ENCODE data around the gene FAM171A2. TPM values are rescaled to one million over a fixed set of nuclear protein-coding genes. Genes with fewer than 3 reads are reported as not detected.
A peak's percentile ranks its signal among the peaks of the same experiment; 100 is the strongest.

Gene FAM171A2
- polyA plus RNA-seq, 1 donor (not counting 4 experiments of a cell fraction or from before 2014, with no cell fraction given), result 0.35 TPM

DNA sequence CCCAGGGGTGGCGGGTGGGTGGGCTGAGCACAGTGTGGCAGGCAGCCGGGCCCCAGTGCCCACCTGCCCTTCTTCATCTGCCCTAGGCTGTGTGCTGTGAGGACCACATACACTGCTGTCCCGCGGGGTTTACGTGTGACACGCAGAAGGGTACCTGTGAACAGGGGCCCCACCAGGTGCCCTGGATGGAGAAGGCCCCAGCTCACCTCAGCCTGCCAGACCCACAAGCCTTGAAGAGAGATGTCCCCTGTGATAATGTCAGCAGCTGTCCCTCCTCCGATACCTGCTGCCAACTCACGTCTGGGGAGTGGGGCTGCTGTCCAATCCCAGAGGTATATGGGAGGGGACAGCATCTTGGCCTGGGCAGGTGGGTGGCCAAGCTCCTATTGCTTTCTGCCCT, 12.2 kb downstream of the FAM171A2 start:
- dilution Hi-C loops (cut with MboI; ENCODE audit: extremely low pct_ligation_motif_present, low sequenced_read_pairs), result no loop called here
- FAIRE-seq (no peak), DNase-seq (ENCODE audit: low read depth, low spot score) (no peak)
- Histone ChIP-seq H3K4me2 (ENCODE audit: control insufficient read depth, extremely low read depth, insufficient read depth, low read depth, low read length) (no peak overlapping the region), H3K9me1 (ENCODE audit: control insufficient read depth, extremely low read depth, insufficient read depth, low read length) (no peaks in the 10 kb centered on the region), H3K9me3 (ENCODE audit: control insufficient read depth, low read depth, low read length) (no peaks in the 10 kb centered on the region), H3K79me2 (ENCODE audit: control insufficient read depth, insufficient read depth, low read length) (peaks cover 4% of the 10 kb centered on the region), H3K4me3 (ENCODE audit: control insufficient read depth in 2 of 3, extremely low read depth in 1 of 3, insufficient read depth in 2 of 3, low read depth in 1 of 3, low read length in 3 of 3) (no peak overlapping the region), H3K36me3 (ENCODE audit: control insufficient read depth in 2 of 2, extremely low read depth in 1 of 2, insufficient read depth in 2 of 2, low read length in 2 of 2) (peaks cover 25 to 33% of the 10 kb centered on the region in 2 experiments), H3K27me3 (ENCODE audit: control insufficient read depth, extremely low read depth, insufficient read depth, low read length) (peaks cover 8% of the 10 kb centered on the region), H4K20me1 (ENCODE audit: control insufficient read depth, extremely low read depth, insufficient read depth, low read length) (no peaks in the 10 kb centered on the region), H3K27ac (ENCODE audit: control insufficient read depth, insufficient read depth, low read length) (no peak overlapping the region), H3K4me1 (ENCODE audit: control insufficient read depth, extremely low read depth, insufficient read depth, low read length) (peaks cover 20% of the 10 kb centered on the region), H2AFZ (ENCODE audit: control insufficient read depth, low read length) (no peak overlapping the region), H3K9ac (ENCODE audit: control insufficient read depth, extremely low read depth, insufficient read depth, low read length) (no peak overlapping the region)
- TF ChIP-seq, protein P1, sequence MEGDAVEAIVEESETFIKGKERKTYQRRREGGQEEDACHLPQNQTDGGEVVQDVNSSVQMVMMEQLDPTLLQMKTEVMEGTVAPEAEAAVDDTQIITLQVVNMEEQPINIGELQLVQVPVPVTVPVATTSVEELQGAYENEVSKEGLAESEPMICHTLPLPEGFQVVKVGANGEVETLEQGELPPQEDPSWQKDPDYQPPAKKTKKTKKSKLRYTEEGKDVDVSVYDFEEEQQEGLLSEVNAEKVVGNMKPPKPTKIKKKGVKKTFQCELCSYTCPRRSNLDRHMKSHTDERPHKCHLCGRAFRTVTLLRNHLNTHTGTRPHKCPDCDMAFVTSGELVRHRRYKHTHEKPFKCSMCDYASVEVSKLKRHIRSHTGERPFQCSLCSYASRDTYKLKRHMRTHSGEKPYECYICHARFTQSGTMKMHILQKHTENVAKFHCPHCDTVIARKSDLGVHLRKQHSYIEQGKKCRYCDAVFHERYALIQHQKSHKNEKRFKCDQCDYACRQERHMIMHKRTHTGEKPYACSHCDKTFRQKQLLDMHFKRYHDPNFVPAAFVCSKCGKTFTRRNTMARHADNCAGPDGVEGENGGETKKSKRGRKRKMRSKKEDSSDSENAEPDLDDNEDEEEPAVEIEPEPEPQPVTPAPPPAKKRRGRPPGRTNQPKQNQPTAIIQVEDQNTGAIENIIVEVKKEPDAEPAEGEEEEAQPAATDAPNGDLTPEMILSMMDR (optimal IDR thresholded peaks at IDR 0.05 in 1 of 3, IDR thresholded peaks at IDR 0.05 in 1 of 3, conservative IDR thresholded peaks at IDR 0.05 in 1 of 3; ENCODE audit: extremely low read depth in 1 of 3, insufficient read depth in 2 of 3, low read length in 3 of 3), result no peak
- no peak for TF ChIP-seq EZH2 (IDR thresholded peaks at IDR 0.05; ENCODE audit: low read length)

DNA sequence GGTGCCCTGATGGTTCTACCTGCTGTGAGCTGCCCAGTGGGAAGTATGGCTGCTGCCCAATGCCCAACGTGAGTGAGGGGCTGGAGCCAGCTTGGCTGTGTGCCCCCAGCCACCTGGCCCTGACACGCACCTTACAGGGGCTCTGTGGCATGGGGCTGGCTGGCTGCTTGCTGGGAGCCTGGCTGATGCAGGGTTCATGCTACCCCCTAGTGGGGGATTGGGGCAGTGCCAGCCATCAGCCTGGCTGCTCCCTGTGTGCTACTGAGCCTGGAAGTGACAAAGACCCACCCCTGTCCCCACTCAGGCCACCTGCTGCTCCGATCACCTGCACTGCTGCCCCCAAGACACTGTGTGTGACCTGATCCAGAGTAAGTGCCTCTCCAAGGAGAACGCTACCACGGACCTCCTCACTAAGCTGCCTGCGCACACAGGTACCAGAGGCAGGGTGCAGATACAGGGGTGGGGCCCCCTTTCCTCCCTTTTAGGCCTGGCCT, 12.9 kb downstream of the FAM171A2 start:
- H3K4me1 ChIP-seq (ENCODE audit: control insufficient read depth, extremely low read depth, insufficient read depth, low read length), result peaks cover 26% of the 10 kb centered on the region
- no peak overlapping the region for H3K4me3 ChIP-seq (ENCODE audit: control insufficient read depth in 2 of 3, extremely low read depth in 1 of 3, insufficient read depth in 2 of 3, low read depth in 1 of 3, low read length in 3 of 3)
- H3K4me2 ChIP-seq (ENCODE audit: control insufficient read depth, extremely low read depth, insufficient read depth, low read depth, low read length), result no peak overlapping the region
- peaks cover 25 to 33% of the 10 kb centered on the region in 2 experiments for H3K36me3 ChIP-seq (ENCODE audit: control insufficient read depth in 2 of 2, extremely low read depth in 1 of 2, insufficient read depth in 2 of 2, low read length in 2 of 2)
- dilution Hi-C loops (cut with MboI; ENCODE audit: extremely low pct_ligation_motif_present, low sequenced_read_pairs), result no loop called here
- H3K9ac ChIP-seq (ENCODE audit: control insufficient read depth, extremely low read depth, insufficient read depth, low read length), result no peak overlapping the region
- TF ChIP-seq EZH2 (IDR thresholded peaks at IDR 0.05; ENCODE audit: low read length), result no peak
- TF ChIP-seq, protein P1 (optimal IDR thresholded peaks at IDR 0.05 in 1 of 3, IDR thresholded peaks at IDR 0.05 in 1 of 3, conservative IDR thresholded peaks at IDR 0.05 in 1 of 3; ENCODE audit: extremely low read depth in 1 of 3, insufficient read depth in 2 of 3, low read length in 3 of 3), result peak; percentile 83 to 91 (median 89)
- no peaks in the 10 kb centered on the region for H4K20me1 ChIP-seq (ENCODE audit: control insufficient read depth, extremely low read depth, insufficient read depth, low read length)
- no peak for DNase-seq (ENCODE audit: low read depth, low spot score)
- H3K79me2 ChIP-seq (ENCODE audit: control insufficient read depth, insufficient read depth, low read length), result peaks cover 10% of the 10 kb centered on the region
- H3K9me3 ChIP-seq (ENCODE audit: control insufficient read depth, low read depth, low read length), result no peaks in the 10 kb centered on the region
- peaks cover 6% of the 10 kb centered on the region for H3K27me3 ChIP-seq (ENCODE audit: control insufficient read depth, extremely low read depth, insufficient read depth, low read length)
- H2AFZ ChIP-seq (ENCODE audit: control insufficient read depth, low read length), result no peak overlapping the region
- H3K9me1 ChIP-seq (ENCODE audit: control insufficient read depth, extremely low read depth, insufficient read depth, low read length), result no peaks in the 10 kb centered on the region
- peak; percentile 29 for FAIRE-seq
- H3K27ac ChIP-seq (ENCODE audit: control insufficient read depth, insufficient read depth, low read length), result no peak overlapping the region

Data from keratinocyte (primary cell).